ENCODE measurements around the gene CEMIP.

GRCh38 chr15:80769829-80770705, 9.1 kb upstream of the CEMIP start:
- TF ChIP-seq, protein P1, sequence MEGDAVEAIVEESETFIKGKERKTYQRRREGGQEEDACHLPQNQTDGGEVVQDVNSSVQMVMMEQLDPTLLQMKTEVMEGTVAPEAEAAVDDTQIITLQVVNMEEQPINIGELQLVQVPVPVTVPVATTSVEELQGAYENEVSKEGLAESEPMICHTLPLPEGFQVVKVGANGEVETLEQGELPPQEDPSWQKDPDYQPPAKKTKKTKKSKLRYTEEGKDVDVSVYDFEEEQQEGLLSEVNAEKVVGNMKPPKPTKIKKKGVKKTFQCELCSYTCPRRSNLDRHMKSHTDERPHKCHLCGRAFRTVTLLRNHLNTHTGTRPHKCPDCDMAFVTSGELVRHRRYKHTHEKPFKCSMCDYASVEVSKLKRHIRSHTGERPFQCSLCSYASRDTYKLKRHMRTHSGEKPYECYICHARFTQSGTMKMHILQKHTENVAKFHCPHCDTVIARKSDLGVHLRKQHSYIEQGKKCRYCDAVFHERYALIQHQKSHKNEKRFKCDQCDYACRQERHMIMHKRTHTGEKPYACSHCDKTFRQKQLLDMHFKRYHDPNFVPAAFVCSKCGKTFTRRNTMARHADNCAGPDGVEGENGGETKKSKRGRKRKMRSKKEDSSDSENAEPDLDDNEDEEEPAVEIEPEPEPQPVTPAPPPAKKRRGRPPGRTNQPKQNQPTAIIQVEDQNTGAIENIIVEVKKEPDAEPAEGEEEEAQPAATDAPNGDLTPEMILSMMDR (conservative IDR thresholded peaks at IDR 0.05; ENCODE audit: low read length) = no peak
- no peak for TF ChIP-seq EZH2phosphoT487 (IDR thresholded peaks at IDR 0.05; ENCODE audit: borderline replicate concordance)

Measured in Loucy (cell line).